Pancreas (tissue), 10 donors: ENCODE results near the gene OR51B2. TPM values are rescaled to one million over a fixed set of nuclear protein-coding genes. Genes with fewer than 3 reads are reported as not detected.

Experiments used
- ATAC-seq, 4 donors: fragments of 200-7000 bp; cut with Tn5 transposase; one replicate each; pipeline versions ENCODE4 v1.8.0 to v1.9.1; 2020; ENCODE audit warnings: mild to moderate bottlenecking in 4 of 4, moderate library complexity in 4 of 4
- DNase-seq, 6 donors: peaks; one replicate each; pipeline ENCODE4 v3.0.0-alpha.2; 2020
- FAIRE-seq: peaks from 2 replicates; lab custom pipeline; 2012; peaks lifted over from hg19 to GRCh38; lab: Jason Lieb, UNC
- H3K27ac ChIP-seq, 4 donors: fragments of 200-600 bp; sonication (generic); 1 replicate in 3 of 4; 2 replicates in 1 of 4; pipeline versions ENCODE4 v1.5.0 to v1.8.0; 2020
- H3K27me3 ChIP-seq, 4 donors: fragments of 200-600 bp; one replicate each; pipeline ENCODE4 v1.8.0; 2021
- H3K36me3 ChIP-seq, 3 donors: fragments of 200-600 bp; sonication (generic) in 1 of 3; one replicate each; pipeline versions ENCODE4 v1.5.0 to v1.8.0; 2020 to 2021
- H3K4me1 ChIP-seq, 3 donors: fragments of 200-600 bp; one replicate each; pipeline ENCODE4 v1.8.0; 2021
- H3K4me3 ChIP-seq, 4 donors: fragments of 200-600 bp; sonication (generic) in 2 of 4; one replicate each; pipeline versions ENCODE4 v1.5.0 to v1.8.0; 2020 to 2021
- H3K9me3 ChIP-seq, 4 donors: fragments of 200-600 bp; one replicate each; pipeline ENCODE4 v1.8.0; 2021
- WGBS, 2 donors: extraction: QIAGEN DNeasy Blood & Tissue Kit; methylation state at CpG; one replicate each; pipeline ENCODE4 v1.1.7; 2013; 5-methylcytosine and 5-hydroxymethylcytosine counted together
- intact Hi-C, 3 donors: fragments of 100-400 bp; cut with DNase I; formaldehyde crosslinking; loops; one replicate each; pipeline versions ENCODE4 v1.11.1 to v1.14.2; 2022
- polyA plus RNA-seq, 2 donors: library from polyadenylated mRNA; stranded (reverse); fragments of 200-250 nt; gene quantifications; one replicate each; pipeline ENCODE4 v1.2.3, GENCODE V29; 2013
- total RNA-seq, 6 donors: library from RNA; stranded (reverse); fragmentation: NEBNext Ultra II Directional in 4 of 6; extraction: Animal tissue kit (Norgen Biotek cat#: 25700) in 4 of 6; gene quantifications; one replicate each; pipeline versions ENCODE4 v1.2.1 to v1.2.4, GENCODE V29; 2021 to 2023
- TF ChIP-seq, protein P1 (sequence below), 4 donors: fragments of 200-600 bp; sonication (generic) in 3 of 4; IDR thresholded peaks; one replicate each; pipeline versions ENCODE4 v1.5.0 to v1.8.0; 2021; ENCODE audit warnings: antibody characterized with exemption in 4 of 4
- donor health status: healthy with polysubstance abuse.
- donor health status: DM: no; HTN: no; CAD: no; lungs with moderate emphysema.
- donor health status: DM: no; HTN: no; CAD: no.
- donor health status: control.
- donor health status: control.
- donor health status: Bipolar disorder and iron deficiency.
- donor health status: DM: yes; HTN: yes; CAD: no.
- donor health status: DM: no; HTN: no; CAD: no.
- donor health status: DM: no; HTN: no; CAD: no.
- donor health status: DM: yes; HTN: yes; CAD: no.

OR51B2 gene
- total and polyA plus RNA-seq, 8 donors, result not detected

DNA sequence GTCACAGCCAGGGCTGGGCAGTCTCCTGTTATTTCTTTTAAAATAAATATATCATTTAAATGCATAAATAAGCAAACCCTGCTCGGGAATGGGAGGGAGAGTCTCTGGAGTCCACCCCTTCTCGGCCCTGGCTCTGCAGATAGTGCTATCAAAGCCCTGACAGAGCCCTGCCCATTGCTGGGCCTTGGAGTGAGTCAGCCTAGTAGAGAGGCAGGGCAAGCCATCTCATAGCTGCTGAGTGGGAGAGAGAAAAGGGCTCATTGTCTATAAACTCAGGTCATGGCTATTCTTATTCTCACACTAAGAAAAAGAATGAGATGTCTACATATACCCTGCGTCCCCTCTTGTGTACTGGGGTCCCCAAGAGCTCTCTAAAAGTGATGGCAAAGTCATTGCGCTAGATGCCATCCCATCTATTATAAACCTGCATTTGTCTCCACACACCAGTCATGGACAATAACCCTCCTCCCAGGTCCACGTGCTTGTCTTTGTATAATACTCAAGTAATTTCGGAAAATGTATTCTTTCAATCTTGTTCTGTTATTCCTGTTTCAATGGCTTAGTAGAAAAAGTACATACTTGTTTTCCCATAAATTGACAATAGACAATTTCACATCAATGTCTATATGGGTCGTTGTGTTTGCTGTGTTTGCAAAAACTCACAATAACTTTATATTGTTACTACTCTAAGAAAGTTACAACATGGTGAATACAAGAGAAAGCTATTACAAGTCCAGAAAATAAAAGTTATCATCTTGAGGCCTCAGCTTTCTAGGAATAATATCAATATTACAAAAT is 35.8 kb downstream of the OR51B2 start:
- Histone ChIP-seq H3K27me3 (no peaks in the 10 kb centered on the region), H3K4me3 (no peak overlapping the region), H3K9me3 (no peaks in the 10 kb centered on the region), H3K27ac (no peak overlapping the region), H3K4me1 (no peaks in the 10 kb centered on the region), H3K36me3 (no peaks in the 10 kb centered on the region)
- no peak for DNase-seq
- FAIRE-seq, result no peak
- no peak for ATAC-seq
- WGBS, 2 donors, result 60 to 71% methylated on average over 7 of the region's 7 CpGs
- intact Hi-C loops, result no loop called here
- TF ChIP-seq, protein P1, sequence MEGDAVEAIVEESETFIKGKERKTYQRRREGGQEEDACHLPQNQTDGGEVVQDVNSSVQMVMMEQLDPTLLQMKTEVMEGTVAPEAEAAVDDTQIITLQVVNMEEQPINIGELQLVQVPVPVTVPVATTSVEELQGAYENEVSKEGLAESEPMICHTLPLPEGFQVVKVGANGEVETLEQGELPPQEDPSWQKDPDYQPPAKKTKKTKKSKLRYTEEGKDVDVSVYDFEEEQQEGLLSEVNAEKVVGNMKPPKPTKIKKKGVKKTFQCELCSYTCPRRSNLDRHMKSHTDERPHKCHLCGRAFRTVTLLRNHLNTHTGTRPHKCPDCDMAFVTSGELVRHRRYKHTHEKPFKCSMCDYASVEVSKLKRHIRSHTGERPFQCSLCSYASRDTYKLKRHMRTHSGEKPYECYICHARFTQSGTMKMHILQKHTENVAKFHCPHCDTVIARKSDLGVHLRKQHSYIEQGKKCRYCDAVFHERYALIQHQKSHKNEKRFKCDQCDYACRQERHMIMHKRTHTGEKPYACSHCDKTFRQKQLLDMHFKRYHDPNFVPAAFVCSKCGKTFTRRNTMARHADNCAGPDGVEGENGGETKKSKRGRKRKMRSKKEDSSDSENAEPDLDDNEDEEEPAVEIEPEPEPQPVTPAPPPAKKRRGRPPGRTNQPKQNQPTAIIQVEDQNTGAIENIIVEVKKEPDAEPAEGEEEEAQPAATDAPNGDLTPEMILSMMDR (IDR thresholded peaks at IDR 0.05), result no peak

DNA sequence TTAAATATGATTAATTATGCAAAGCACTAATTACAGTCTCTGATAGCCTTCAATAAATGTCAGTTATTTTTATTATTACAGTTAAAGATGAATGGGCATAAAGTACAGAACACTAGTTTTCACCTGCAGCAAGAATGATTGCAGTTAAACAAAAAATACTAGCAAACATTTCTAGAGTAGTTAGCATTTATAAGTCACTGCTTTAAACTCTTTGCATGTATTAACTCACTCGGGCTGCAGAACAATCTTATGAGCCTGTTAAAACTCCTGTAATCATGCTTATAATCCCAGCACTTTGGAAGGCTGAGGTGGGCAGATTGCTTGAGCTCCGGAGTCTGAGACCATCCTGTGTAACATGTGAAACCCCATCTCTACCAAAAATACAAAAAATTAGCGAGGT is 37.2 kb downstream of the OR51B2 start:
- TF ChIP-seq, protein P1 (IDR thresholded peaks at IDR 0.05), result no peak
- no peak for DNase-seq
- intact Hi-C loops, result no loop called here
- WGBS, 2 donors, result 48 to 56% methylated on average over 3 of the region's 3 CpGs
- Histone ChIP-seq H3K4me3 (no peak overlapping the region), H3K9me3 (no peaks in the 10 kb centered on the region), H3K27ac (no peak overlapping the region), H3K4me1 (no peaks in the 10 kb centered on the region), H3K27me3 (no peaks in the 10 kb centered on the region), H3K36me3 (no peaks in the 10 kb centered on the region)
- no peak for FAIRE-seq
- ATAC-seq, result no peak

DNA sequence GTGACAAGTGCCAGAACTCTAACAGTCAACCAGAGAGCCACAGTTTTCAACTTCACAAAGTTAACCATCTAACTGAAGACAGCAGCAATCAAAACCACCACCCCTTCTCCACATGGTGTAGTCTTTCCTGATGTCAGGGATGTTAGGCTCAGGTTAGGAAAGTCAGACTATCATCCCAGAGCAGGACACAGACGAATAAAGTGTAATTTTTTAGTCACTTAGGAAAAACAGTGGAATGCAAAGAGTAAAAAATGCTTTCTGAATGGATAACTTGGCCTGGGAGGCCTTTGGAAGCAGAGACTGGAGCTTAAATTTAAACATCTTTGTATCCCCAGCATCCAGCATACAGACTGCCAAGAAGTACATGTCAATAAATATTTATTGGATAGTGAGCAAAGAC is 37.7 kb downstream of the OR51B2 start:
- FAIRE-seq (no peak), ATAC-seq (no peak), DNase-seq (no peak)
- Histone ChIP-seq H3K4me1 (no peaks in the 10 kb centered on the region), H3K27ac (no peak overlapping the region), H3K4me3 (no peak overlapping the region), H3K36me3 (no peaks in the 10 kb centered on the region), H3K27me3 (no peaks in the 10 kb centered on the region), H3K9me3 (no peaks in the 10 kb centered on the region)
- intact Hi-C loops, result no loop called here
- 24 to 26% methylated on average over 1 of the region's 1 CpG for WGBS, 2 donors
- TF ChIP-seq, protein P1 (IDR thresholded peaks at IDR 0.05), result no peak

DNA sequence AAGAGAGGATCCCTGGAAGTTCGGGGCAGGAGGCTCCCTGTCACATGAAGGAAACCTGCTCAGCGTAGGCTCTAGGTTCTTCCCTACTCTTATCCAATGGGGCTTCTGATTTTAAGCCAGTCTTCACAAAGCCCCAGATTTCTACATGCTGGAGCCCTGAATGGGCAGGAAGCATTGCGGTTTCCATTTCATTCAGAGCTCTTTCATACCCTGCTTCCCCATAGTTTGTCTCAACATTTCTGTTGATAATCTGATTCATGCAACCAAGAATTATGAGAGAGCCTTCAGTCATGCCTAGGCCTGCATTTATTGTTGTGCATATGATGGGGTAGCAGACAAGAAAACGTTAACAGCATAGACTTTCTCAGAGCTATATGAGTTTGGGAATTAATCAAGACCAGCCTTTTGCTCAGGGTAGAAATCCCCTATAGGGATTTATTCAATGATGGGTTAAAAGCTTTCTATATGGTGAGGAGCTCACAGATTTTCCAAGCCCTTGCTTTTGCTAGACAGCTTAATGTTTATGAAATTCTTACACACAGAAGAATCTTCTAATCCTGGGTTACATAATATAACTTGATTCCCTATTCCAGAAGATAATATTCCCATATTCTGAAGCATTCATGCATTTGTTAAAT is 38.3 kb downstream of the OR51B2 start:
- Histone ChIP-seq H3K36me3 (no peaks in the 10 kb centered on the region), H3K27ac (no peak overlapping the region), H3K27me3 (no peaks in the 10 kb centered on the region), H3K9me3 (no peaks in the 10 kb centered on the region), H3K4me3 (no peak overlapping the region), H3K4me1 (no peaks in the 10 kb centered on the region)
- intact Hi-C loops, result no loop called here
- FAIRE-seq (no peak), ATAC-seq (no peak), DNase-seq (no peak)
- 65 to 72% methylated on average over 4 of the region's 4 CpGs for WGBS, 2 donors
- TF ChIP-seq, protein P1 (IDR thresholded peaks at IDR 0.05), result no peak

DNA sequence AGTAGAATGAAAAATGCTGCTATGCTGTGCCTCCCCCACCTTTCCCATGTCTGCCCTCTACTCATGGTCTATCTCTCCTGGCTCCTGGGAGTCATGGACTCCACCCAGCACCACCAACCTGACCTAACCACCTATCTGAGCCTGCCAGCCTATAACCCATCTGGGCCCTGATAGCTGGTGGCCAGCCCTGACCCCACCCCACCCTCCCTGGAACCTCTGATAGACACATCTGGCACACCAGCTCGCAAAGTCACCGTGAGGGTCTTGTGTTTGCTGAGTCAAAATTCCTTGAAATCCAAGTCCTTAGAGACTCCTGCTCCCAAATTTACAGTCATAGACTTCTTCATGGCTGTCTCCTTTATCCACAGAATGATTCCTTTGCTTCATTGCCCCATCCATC is 39.5 kb downstream of the OR51B2 start:
- Histone ChIP-seq H3K27ac (no peak overlapping the region), H3K36me3 (no peaks in the 10 kb centered on the region), H3K4me3 (no peak overlapping the region), H3K27me3 (no peaks in the 10 kb centered on the region), H3K4me1 (no peaks in the 10 kb centered on the region), H3K9me3 (no peaks in the 10 kb centered on the region)
- ATAC-seq (no peak), DNase-seq (no peak), FAIRE-seq (no peak)
- intact Hi-C loops, result no loop called here
- WGBS, 2 donors, result 67 to 97% methylated on average over 2 of the region's 2 CpGs
- TF ChIP-seq, protein P1 (IDR thresholded peaks at IDR 0.05), result no peak
